Measurements from ENCODE around the gene SMAD2. TPM values are rescaled to one million over a fixed set of nuclear protein-coding genes. Genes with fewer than 3 reads are reported as not detected.
A peak's percentile ranks its signal among the peaks of the same experiment; 100 is the strongest.

Gene SMAD2
- total RNA-seq, 2 donors from 2014 or later, result 108 to 146 TPM

DNA sequence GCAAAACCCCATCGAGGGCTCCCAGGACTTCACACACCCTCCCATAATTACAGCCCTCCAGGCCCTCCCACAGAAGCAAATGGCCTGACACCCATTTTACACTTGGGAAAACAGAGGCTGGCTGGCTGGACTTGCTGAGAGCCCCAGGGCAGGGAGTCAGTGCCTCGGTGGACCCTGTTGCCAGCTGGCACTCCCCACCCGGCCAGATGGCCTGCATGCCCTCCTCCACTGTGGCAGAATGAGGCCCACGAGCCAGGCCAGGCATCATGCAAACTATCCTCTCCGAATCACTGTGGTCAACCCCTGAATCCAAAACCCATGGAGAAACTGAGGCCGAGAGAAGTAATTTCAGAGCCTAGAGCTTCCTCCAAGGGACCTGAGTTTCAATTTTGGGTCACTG is 129.7 kb downstream of the SMAD2 start:
- Mint-ChIP-seq H3K36me3 (no peaks in the 10 kb centered on the region), H3K27ac (no peak overlapping the region)

DNA sequence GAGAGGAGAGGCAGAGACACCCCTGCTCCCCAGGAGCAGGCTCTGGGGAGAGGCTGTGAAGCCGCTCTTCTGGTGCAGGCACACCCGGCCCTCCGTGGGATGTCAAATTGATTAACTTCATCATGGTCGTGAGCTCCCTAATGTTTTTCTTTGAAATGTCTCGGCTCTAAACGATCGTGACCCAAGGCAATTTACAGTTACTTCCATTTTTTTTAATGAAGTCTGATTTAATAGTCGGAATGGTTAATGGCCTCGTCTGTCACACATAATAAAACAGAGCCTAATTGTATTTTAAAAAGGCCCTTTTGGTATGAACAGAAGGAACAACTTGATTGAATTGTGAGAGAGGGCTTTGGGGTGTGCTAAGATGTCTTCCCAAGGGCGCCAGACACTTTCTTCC is 130.2 kb downstream of the SMAD2 start:
- no peak for DNase-seq (ENCODE audit: low spot score in 2 of 2)
- no peak overlapping the region for H3K27ac Mint-ChIP-seq
- no peaks in the 10 kb centered on the region for H3K36me3 Mint-ChIP-seq
- ATAC-seq, result no peak
- no peaks in the 10 kb centered on the region for H3K9me3 Mint-ChIP-seq

More for the DNA sequence above, 129.7 kb downstream of the SMAD2 start:
- DNase-seq (ENCODE audit: low spot score in 2 of 2) (no peak), ATAC-seq (no peak)
- H3K9me3 Mint-ChIP-seq, result no peaks in the 10 kb centered on the region

DNA sequence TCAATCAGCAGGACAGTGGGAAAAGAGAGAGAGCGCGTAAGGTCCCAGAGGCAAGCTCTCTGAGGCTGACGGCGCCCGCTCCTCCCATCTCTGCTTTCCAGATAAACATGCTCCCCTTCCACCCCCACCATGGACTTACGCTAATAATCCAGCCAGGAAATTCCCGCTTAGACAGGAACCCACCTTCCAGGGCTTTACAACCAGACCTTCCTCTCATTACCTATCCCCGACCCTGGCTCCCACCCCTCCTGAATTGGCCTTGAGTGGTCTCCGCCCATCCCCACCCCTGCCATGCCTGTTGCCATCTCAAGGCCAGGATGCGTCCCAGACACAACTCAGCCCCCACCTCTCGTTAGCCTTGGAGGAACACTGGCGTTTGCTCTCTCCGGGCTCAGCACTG is 131.1 kb downstream of the SMAD2 start:
- H3K27ac Mint-ChIP-seq, result no peak overlapping the region
- H3K36me3 Mint-ChIP-seq, result no peaks in the 10 kb centered on the region
- H3K9me3 Mint-ChIP-seq, result no peaks in the 10 kb centered on the region
- ATAC-seq, result no peak
- DNase-seq (ENCODE audit: low spot score in 2 of 2), result no peak

DNA sequence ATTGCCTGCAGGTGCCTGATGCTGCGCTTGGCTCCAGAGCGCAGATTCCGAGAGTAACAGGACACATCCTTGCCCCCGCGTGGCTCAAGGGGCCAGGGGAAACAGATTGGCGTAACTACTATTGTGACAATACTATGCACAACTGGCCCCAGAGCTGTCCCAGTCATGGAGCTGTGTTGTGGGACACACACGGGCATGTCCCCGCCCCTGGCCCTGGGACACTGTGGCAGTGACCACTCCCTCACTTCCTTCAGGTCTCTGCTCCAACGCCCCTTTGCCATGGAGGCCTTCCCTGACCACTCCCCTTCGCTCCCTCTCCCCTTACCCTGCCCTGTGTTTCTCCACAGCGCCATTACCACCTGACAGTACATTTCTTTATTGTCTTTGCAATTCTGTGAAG is 132.1 kb downstream of the SMAD2 start:
- no peaks in the 10 kb centered on the region for H3K36me3 Mint-ChIP-seq
- ATAC-seq, result no peak

DNA sequence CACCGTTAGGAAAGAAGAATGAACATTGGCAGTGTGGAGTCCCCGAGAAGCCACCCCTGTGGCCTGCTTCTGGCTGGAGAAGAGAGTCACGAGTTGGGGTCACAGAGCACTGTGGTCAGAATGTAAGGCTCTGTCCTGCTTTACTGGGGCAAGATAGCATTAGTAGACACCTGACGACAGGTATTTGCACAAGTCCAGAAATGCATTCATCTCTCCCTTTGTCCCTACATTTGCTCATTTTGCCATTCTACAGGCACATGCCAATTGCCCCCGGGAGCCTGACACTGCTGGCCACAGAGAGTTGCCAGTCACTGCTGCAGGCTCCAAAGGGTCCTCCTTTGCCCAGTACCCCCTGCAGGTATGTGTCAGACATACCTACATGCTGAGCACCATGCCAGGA is 133.3 kb downstream of the SMAD2 start:
- DNase-seq (ENCODE audit: low spot score in 2 of 2), result no peak
- no peaks in the 10 kb centered on the region for H3K36me3 Mint-ChIP-seq
- no peak for ATAC-seq
- H3K27ac Mint-ChIP-seq, result no peak overlapping the region
- H3K9me3 Mint-ChIP-seq, result no peaks in the 10 kb centered on the region

More for the DNA sequence above, 132.1 kb downstream of the SMAD2 start:
- H3K27ac Mint-ChIP-seq, result no peak overlapping the region
- H3K9me3 Mint-ChIP-seq, result no peaks in the 10 kb centered on the region
- no peak for DNase-seq (ENCODE audit: low spot score in 2 of 2)

DNA sequence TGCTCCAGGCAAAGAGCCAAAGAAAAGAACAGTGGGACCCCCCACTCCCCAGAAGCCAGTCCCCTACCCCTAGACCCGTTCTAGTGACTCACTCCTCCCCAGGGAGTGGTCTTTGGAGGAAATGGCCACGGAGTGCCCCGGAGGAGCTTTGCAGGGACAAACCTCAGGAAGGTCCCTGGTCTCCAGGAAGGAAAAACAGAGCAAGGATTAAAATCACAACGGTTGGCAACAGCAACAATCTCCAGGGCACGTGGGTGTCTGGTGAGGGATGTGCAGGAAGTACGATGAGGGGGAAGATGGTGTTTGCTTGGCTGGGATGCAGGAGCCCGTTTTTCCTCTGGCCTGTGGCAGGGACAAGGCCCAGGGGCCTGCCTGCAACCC is 135.0 kb downstream of the SMAD2 start:
- H3K27ac Mint-ChIP-seq, result no peak overlapping the region
- no peaks in the 10 kb centered on the region for H3K36me3 Mint-ChIP-seq
- DNase-seq (ENCODE audit: low spot score in 2 of 2) (no peak), ATAC-seq (no peak)
- H3K9me3 Mint-ChIP-seq, result no peaks in the 10 kb centered on the region

DNA sequence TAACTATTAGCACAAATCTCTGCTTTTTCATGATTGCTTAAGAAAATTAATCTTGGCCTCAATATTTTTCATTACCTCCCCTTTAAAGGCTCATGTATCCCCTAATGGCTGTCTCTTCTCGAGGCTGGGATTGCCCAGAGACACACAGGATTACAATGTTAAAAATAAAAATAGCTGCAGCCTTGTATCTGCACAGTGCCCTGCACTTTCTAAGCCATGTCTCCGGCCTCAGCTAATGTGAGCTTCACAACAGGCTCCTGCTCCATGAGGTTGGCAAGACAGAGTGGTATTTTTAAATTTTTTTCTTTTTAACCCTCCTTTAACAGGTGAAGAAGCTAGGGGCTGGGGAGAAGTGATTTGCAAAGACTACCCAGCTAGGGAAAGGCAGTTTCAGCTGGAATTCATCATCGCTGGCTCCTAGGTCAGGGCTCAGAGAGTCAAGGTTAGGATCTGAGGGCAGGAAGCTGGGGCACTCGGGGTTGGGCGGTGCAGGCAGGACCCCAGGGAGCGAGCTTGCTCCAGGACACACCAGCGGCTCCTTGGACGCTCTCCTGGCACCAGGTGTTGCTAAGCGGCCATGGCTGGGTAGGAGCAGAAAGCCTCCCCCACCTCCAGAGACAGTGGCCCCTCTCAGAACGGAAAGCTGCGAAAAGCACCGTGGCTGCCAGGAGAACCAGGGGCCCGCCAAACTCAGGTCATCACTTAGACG is 135.6 kb downstream of the SMAD2 start:
- no peaks in the 10 kb centered on the region for H3K9me3 Mint-ChIP-seq
- no peaks in the 10 kb centered on the region for H3K36me3 Mint-ChIP-seq
- ATAC-seq (no peak), DNase-seq (ENCODE audit: low spot score in 2 of 2) (no peak)
- no peak overlapping the region for H3K27ac Mint-ChIP-seq

DNA sequence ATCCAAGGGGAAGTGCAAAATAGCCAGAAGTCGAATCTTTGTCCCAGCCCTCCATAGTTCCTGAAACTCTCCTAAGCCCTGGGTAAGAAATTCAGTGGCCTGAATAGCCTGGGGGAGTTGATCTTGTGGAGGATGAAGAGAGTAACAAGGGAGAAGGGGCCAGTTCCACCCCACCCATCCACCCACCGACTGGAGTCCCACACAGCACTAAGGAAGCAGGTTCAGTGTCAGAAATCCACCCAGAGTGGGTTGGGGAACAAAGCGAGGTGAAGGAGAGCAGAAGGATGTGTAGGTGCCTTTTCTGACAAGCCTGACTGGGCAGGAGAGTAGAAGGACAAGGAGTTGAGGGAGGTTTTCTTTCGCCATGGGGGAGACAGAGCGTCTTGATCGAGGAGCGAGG is 136.8 kb downstream of the SMAD2 start:
- H3K9me3 Mint-ChIP-seq, result no peaks in the 10 kb centered on the region
- H3K27ac Mint-ChIP-seq, result peak overlapping the region in 1 of 2 donors; percentile 1
- H3K36me3 Mint-ChIP-seq, result peaks cover 0 to under 1% of the 10 kb centered on the region in 2 donors
- DNase-seq (ENCODE audit: low spot score in 2 of 2) (no peak), ATAC-seq (no peak)

DNA sequence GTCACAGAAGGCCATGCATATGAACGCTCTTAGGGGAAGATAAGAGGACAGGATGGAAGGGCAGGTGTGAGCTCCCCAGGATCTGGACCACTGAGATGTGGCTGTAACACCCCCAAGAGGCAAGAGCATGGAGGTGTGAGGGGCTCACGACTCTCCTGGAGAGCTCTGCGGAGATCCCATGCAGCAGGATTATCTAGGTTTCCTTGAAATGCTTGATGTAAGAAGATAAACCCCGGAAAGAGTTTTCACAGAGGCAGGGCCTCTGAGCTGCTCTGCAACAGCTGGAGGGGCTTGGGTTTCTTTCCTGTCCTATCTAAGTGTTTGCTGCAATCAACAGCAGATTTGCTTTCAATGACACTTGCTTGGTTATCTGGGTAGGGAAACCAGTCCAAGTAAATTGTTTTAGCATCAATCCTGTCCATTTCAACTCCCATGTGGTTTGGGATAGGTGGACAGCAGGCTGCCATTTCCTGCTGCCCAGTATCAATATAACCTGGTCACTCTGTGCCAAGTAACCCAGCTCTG is 138.9 kb downstream of the SMAD2 start:
- ATAC-seq (no peak), DNase-seq (ENCODE audit: low spot score in 2 of 2) (no peak)
- Mint-ChIP-seq H3K36me3 (peaks cover 0 to 14% of the 10 kb centered on the region in 2 donors), H3K27ac (no peak overlapping the region), H3K9me3 (peaks cover 0 to 6% of the 10 kb centered on the region in 2 donors)

DNA sequence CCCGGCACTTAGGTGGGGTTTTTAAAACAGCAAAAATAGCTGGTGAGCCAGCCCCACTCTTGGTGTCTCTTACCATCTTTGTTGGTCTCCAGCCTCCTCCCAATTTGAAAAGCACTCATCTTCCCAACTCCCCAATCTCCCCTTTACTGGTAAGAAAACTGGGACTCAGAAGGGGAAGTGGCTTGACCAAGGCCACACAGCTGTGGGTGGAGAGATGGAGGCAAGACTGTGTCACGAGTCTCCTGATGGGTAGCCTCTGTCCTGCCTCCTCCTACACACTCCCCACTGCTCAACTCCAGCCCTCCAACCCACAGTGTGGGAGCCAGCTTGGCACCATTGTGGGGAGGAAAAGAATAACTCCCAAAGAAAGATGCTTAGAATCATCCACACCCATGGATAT is 140.4 kb downstream of the SMAD2 start:
- H3K36me3 Mint-ChIP-seq, result peaks cover 4 to 14% of the 10 kb centered on the region in 2 donors

DNA sequence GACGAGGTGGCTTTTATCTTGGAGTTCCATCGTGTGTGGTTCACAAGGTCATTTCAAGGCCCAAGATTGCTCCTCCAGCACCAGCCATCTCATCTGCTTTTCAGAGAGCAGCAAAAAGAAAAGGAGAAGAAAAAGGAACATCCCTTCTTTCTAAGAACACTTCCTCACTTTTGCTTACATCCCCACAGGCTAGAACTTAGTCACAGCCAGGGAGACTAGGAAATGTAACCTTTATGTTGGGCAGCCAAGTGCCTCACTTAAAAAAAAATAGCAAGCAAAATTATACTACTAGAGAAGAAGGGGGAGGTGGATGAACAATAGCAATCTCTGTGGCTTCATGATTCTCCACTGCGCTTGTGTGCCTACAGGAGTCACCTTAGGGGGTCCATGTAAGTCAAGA is 141.8 kb downstream of the SMAD2 start:
- ATAC-seq (no peak), DNase-seq (ENCODE audit: low spot score in 2 of 2) (no peak)
- H3K9me3 Mint-ChIP-seq, result peaks cover 12 to 21% of the 10 kb centered on the region in 2 donors
- no peak overlapping the region for H3K27ac Mint-ChIP-seq
- peaks cover 17 to 26% of the 10 kb centered on the region in 2 donors for H3K36me3 Mint-ChIP-seq

More for the DNA sequence above, 140.4 kb downstream of the SMAD2 start:
- no peak for ATAC-seq
- Mint-ChIP-seq H3K27ac (no peak overlapping the region), H3K9me3 (peaks cover 4 to 12% of the 10 kb centered on the region in 2 donors)
- no peak for DNase-seq (ENCODE audit: low spot score in 2 of 2)

DNA sequence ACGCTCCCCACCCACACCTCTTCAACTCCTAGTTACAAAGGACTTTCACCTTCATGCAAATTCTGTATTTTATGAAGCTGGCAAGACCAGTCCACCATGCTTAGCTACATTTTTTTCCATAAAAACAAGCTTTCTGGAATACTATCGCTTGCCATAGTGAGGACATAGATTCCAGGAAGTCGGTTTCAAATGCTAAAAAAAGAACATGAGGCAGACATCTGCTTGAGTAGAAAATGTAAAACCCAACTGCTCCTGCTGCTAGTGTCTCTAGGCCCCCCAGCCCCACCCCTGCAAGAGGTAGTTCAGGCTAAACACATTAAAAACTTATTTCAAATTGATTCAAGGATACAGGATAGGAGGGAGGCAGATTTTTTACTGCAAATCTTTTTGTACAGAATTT is 148.9 kb downstream of the SMAD2 start:
- ATAC-seq (no peak), DNase-seq (ENCODE audit: low spot score in 2 of 2) (no peak)
- peaks cover 16 to 18% of the 10 kb centered on the region in 2 donors for H3K9me3 Mint-ChIP-seq
- H3K27ac Mint-ChIP-seq, result no peak overlapping the region
- peaks cover 17% of the 10 kb centered on the region in 2 donors for H3K36me3 Mint-ChIP-seq

DNA sequence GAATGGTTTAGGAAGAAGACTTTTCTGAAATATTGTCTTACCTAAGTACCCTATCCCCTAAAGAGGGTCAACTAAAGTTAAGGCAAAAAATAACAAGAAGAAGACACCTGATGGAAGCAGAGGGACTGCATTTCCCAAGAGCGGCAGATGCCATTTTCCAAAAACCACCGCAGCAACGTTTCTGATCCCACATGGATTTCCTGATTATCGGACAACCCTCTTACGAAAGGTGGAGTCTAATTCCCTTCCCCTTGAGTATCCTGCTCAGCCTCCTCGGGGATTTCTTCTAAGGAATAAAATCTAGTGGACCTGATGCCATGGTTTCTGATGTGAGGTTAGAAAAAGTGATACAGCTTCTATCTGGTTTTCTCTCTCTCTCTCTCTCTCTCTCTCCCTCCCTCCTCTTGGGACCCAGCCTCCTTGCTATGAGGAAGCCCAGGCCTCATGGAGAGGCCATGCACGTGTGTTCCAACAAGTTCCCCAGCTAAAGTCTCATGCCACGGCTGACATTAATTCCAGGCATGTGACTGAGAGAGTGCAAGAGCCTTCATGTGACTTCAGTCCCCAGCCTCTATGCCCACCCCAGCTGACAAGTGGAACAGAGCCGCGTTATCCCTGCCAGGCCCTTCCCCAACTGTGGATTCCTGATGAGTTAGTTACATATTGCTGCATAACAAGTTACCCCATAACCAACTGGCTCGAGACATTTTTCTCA is 150.3 kb downstream of the SMAD2 start:
- peaks cover 14 to 17% of the 10 kb centered on the region in 2 donors for H3K36me3 Mint-ChIP-seq
- DNase-seq (ENCODE audit: low spot score in 2 of 2), result no peak

DNA sequence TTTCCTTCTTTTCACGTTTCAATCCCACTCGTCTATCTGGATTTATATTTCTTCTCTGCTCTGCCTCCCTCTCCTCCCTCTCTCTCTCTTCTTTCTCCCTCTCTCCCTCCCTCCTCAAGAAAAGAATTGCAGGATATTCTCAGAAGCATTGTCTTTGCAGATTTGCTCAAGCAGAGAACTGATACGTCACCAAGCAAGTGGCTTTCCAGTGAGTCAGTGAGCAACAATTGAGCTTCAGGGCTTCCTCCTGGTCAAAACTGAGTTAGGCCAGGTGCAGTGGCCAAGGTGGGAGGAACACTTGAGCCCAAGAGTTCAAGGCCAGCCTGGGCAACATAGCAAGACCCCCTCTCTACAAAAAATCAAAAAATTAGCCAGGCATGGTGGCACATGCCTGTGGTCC is 151.1 kb downstream of the SMAD2 start:
- ATAC-seq, result no peak
- H3K36me3 Mint-ChIP-seq, result peaks cover 7 to 10% of the 10 kb centered on the region in 2 donors
- no peak overlapping the region for H3K27ac Mint-ChIP-seq
- peaks cover 6 to 12% of the 10 kb centered on the region in 2 donors for H3K9me3 Mint-ChIP-seq
- DNase-seq (ENCODE audit: low spot score in 2 of 2), result no peak

More for the DNA sequence above, 150.3 kb downstream of the SMAD2 start:
- H3K9me3 Mint-ChIP-seq, result peaks cover 9 to 14% of the 10 kb centered on the region in 2 donors
- no peak for ATAC-seq
- H3K27ac Mint-ChIP-seq, result no peak overlapping the region

DNA sequence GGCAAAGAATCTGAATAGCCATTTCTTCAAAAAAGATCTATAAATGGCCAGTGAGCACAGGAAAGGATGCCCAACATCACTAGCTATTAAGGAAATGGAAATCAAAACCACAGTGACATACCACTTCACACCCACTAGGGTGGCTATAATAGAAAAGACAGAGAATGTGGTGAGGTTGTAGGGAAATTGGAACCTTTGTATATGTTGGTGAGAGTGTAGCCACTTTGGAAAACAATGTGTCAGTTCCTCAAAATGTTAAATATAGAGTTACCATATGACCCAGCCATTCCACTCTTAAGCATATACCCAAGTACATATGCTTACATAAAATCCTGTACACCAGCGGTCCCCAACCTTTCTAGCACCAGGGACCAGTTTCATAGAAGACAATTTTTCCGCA is 152.8 kb downstream of the SMAD2 start:
- peaks cover 0 to 6% of the 10 kb centered on the region in 2 donors for H3K9me3 Mint-ChIP-seq
- peaks cover 0 to 5% of the 10 kb centered on the region in 2 donors for H3K36me3 Mint-ChIP-seq

DNA sequence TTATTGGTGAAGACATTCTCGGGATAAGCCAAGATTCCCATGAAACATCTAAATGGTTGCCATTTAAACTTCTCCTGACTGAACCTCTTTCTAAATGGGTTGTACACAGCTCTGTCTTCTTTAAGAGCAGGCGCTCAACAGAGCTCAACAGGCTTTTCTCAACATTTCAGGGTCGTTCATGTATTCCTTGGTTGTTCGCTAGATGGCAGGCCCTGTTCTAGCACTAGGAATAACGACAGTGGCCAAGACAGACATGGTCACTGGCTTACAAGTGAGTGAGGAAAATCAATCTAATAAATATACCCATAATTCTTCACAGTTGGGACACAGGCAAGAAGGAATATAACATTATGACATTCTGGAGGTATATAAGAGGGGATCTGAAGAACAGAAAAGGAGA is 154.5 kb downstream of the SMAD2 start:
- H3K36me3 Mint-ChIP-seq, result no peaks in the 10 kb centered on the region
- ATAC-seq (no peak), DNase-seq (ENCODE audit: low spot score in 2 of 2) (no peak)
- H3K27ac Mint-ChIP-seq, result peak overlapping the region in 1 of 2 donors; percentile 16
- no peaks in the 10 kb centered on the region for H3K9me3 Mint-ChIP-seq

More for the DNA sequence above, 152.8 kb downstream of the SMAD2 start:
- no peak overlapping the region for H3K27ac Mint-ChIP-seq
- DNase-seq (ENCODE audit: low spot score in 2 of 2) (no peak), ATAC-seq (peak in 1 of 2 donors; percentile 26)

DNA sequence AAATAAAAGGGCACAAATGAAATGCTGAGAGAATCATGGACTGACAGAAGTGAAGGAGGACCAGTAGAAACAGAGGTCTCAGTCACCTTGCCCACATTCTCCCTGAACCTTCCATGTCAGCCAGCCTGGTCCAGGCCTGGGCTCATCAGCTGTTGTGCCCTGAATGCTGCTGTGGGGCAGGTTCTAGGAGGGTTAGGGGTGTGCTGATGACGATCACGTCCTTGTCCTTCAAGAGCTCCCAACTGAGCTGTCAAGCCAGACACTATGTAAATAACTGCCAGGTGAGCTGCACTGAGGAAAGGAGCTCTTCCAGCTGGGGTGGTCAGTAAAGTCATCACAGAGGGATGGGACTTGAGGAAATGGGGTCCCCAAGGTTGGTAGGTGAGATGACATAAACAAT is 156.5 kb downstream of the SMAD2 start:
- Mint-ChIP-seq H3K9me3 (no peaks in the 10 kb centered on the region), H3K36me3 (no peaks in the 10 kb centered on the region), H3K27ac (no peak overlapping the region)
- ATAC-seq, result no peak
- no peak for DNase-seq (ENCODE audit: low spot score in 2 of 2)

Data from activated naive CD4-positive, alpha-beta T cell treated with anti-CD3 and anti-CD28 coated beads, Interleukin-2, amount 50 U/mL, for 72 hours (primary cell).